ENCODE data around the gene MKKS.
A peak's percentile ranks its signal among the peaks of the same experiment; 100 is the strongest.

Gene MKKS

GRCh38 chr20:10433623-10434466 is at the start of gene MKKS:
Gene MKKS, minus strand, starts transcription at chr20:10434222. Its CDS starts 20,708 bp downstream, at chr20:10413514.
- DNase-seq (ENCODE audit: insufficient read length, low spot score) (peak; percentile 79), FAIRE-seq (peak; percentile 67)

- no peak for DNase-seq (ENCODE audit: insufficient read length, low spot score)
- no peak for FAIRE-seq
Measured at GRCh38 chr20:10483691-10484090, 49.7 kb upstream of the MKKS start.

GRCh38 chr20:10481676-10482075 is 47.7 kb upstream of the MKKS start:
- FAIRE-seq = no peak
- no peak for DNase-seq (ENCODE audit: insufficient read length, low spot score)

- DNase-seq (ENCODE audit: insufficient read length, low spot score) = no peak
Measured at GRCh38 chr20:10478930-10479329, 44.9 kb upstream of the MKKS start.

GRCh38 chr20:10478205-10478604 is 44.2 kb upstream of the MKKS start:
- FAIRE-seq = no peak
- no peak for DNase-seq (ENCODE audit: insufficient read length, low spot score)

More at GRCh38 chr20:10478930-10479329, 44.9 kb upstream of the MKKS start:
- FAIRE-seq = no peak

GRCh38 chr20:10476319-10476724 is 42.3 kb upstream of the MKKS start:
- DNase-seq (ENCODE audit: insufficient read length, low spot score) (no peak), FAIRE-seq (no peak)

- DNase-seq (ENCODE audit: insufficient read length, low spot score) (no peak), FAIRE-seq (no peak)
Measured at GRCh38 chr20:10475225-10475624, 41.2 kb upstream of the MKKS start.

GRCh38 chr20:10474606-10475184 is 40.7 kb upstream of the MKKS start:
- FAIRE-seq = no peak
- DNase-seq (ENCODE audit: insufficient read length, low spot score) = no peak

- FAIRE-seq (no peak), DNase-seq (ENCODE audit: insufficient read length, low spot score) (no peak)
Measured at GRCh38 chr20:10472871-10473270, 38.8 kb upstream of the MKKS start.

GRCh38 chr20:10470276-10470675 is 36.3 kb upstream of the MKKS start:
- DNase-seq (ENCODE audit: insufficient read length, low spot score) (no peak), FAIRE-seq (no peak)

GRCh38 chr20:10469599-10469998 is 35.6 kb upstream of the MKKS start:
- FAIRE-seq (no peak), DNase-seq (ENCODE audit: insufficient read length, low spot score) (peak; percentile 26)

- FAIRE-seq (no peak), DNase-seq (ENCODE audit: insufficient read length, low spot score) (no peak)
Measured at GRCh38 chr20:10469056-10469455, 35.0 kb upstream of the MKKS start.

GRCh38 chr20:10468340-10468845 is 34.4 kb upstream of the MKKS start:
- FAIRE-seq = no peak

GRCh38 chr20:10467681-10468339 is 33.8 kb upstream of the MKKS start:
- DNase-seq (ENCODE audit: insufficient read length, low spot score) (no peak), FAIRE-seq (no peak)

More at GRCh38 chr20:10468340-10468845, 34.4 kb upstream of the MKKS start:
- no peak for DNase-seq (ENCODE audit: insufficient read length, low spot score)

- DNase-seq (ENCODE audit: insufficient read length, low spot score) (no peak), FAIRE-seq (no peak)
Measured at GRCh38 chr20:10466855-10467254, 32.8 kb upstream of the MKKS start.

GRCh38 chr20:10466325-10466724 is 32.3 kb upstream of the MKKS start:
- FAIRE-seq (no peak), DNase-seq (ENCODE audit: insufficient read length, low spot score) (no peak)

- FAIRE-seq (no peak), DNase-seq (ENCODE audit: insufficient read length, low spot score) (no peak)
Measured at GRCh38 chr20:10465135-10465534, 31.1 kb upstream of the MKKS start.

GRCh38 chr20:10463622-10464021 is 29.6 kb upstream of the MKKS start:
- FAIRE-seq (no peak), DNase-seq (ENCODE audit: insufficient read length, low spot score) (no peak)

GRCh38 chr20:10462516-10462915 is 28.5 kb upstream of the MKKS start:
- no peak for FAIRE-seq
- no peak for DNase-seq (ENCODE audit: insufficient read length, low spot score)

- FAIRE-seq = no peak
Measured at GRCh38 chr20:10461495-10461894, 27.5 kb upstream of the MKKS start.

GRCh38 chr20:10454151-10454750 is 20.2 kb upstream of the MKKS start:
- DNase-seq (ENCODE audit: insufficient read length, low spot score) = no peak
- no peak for FAIRE-seq

More at GRCh38 chr20:10461495-10461894, 27.5 kb upstream of the MKKS start:
- DNase-seq (ENCODE audit: insufficient read length, low spot score) = no peak
